Pons (tissue), 1 donor: ENCODE data around the gene PAPSS2.

Source experiments
- DNase-seq: peaks from one replicate; pipeline ENCODE4 v3.0.0-alpha.2; 2016; ENCODE audit warnings: low spot score

The PAPSS2 gene

GRCh38 chr10:87750817-87751216 lies 91.1 kb downstream of the PAPSS2 start:
- DNase-seq: no peak

- no peak for DNase-seq
Observed at GRCh38 chr10:87751274-87751673, 91.6 kb downstream of the PAPSS2 start.

- DNase-seq: no peak
Observed at GRCh38 chr10:87752566-87752965, 92.9 kb downstream of the PAPSS2 start.

GRCh38 chr10:87753995-87754866 lies 94.6 kb downstream of the PAPSS2 start:
- DNase-seq: no peak

GRCh38 chr10:87757685-87758084 lies 98.0 kb downstream of the PAPSS2 start:
- no peak for DNase-seq

GRCh38 chr10:87759551-87759950 lies 99.9 kb downstream of the PAPSS2 start:
- DNase-seq: no peak

- DNase-seq: no peak
Observed at GRCh38 chr10:87760195-87760905, 100.7 kb downstream of the PAPSS2 start.

- DNase-seq: no peak
Observed at GRCh38 chr10:87761153-87761552, 101.5 kb downstream of the PAPSS2 start.

GRCh38 chr10:87761892-87762291 lies 102.2 kb downstream of the PAPSS2 start:
- DNase-seq: no peak

- DNase-seq: no peak
Observed at GRCh38 chr10:87763086-87763861, 103.6 kb downstream of the PAPSS2 start.

GRCh38 chr10:87764072-87764934 lies 104.6 kb downstream of the PAPSS2 start:
- DNase-seq: no peak

- no peak for DNase-seq
Observed at GRCh38 chr10:87765666-87766376, 106.1 kb downstream of the PAPSS2 start.

- no peak for DNase-seq
Observed at GRCh38 chr10:87767253-87767652, 107.6 kb downstream of the PAPSS2 start.

- peak; percentile 49 for DNase-seq
Observed at GRCh38 chr10:87771871-87772500, 112.3 kb downstream of the PAPSS2 start.

- no peak for DNase-seq
Observed at GRCh38 chr10:87775766-87776165, 116.1 kb downstream of the PAPSS2 start.

GRCh38 chr10:87776328-87776727 lies 116.7 kb downstream of the PAPSS2 start:
- no peak for DNase-seq

GRCh38 chr10:87781545-87781944 lies 121.9 kb downstream of the PAPSS2 start:
- DNase-seq: no peak

- no peak for DNase-seq
Observed at GRCh38 chr10:87782721-87783120, 123.0 kb downstream of the PAPSS2 start.

- DNase-seq: no peak
Observed at GRCh38 chr10:87786421-87786820, 126.7 kb downstream of the PAPSS2 start.

GRCh38 chr10:87790185-87790584 lies 130.5 kb downstream of the PAPSS2 start:
- DNase-seq: no peak
